Activated naive CD4-positive, alpha-beta T cell treated with anti-CD3 and anti-CD28 coated beads, Interleukin-2, amount 10 ng/mL, durations not matched to agents 7 days and 5 days (primary cell): ENCODE data around the gene FCER1G.

Experiments
- CTCF ChIA-PET: fragments of 350-600 bp; sonication (Branson Sonifier 250); formaldehyde crosslinking; loops from one replicate; lab custom pipeline; 2021; ENCODE audit warnings: antibody characterized with exemption; lab: Charles Lee
- DNase-seq: peaks from one replicate; pipeline ENCODE4 v3.0.0-alpha.2; 2020
- H3K27ac Mint-ChIP-seq: one replicate; pipeline ENCODE4 v1.8.0; 2021; ENCODE audit warnings: mild to moderate bottlenecking, moderate library complexity, mixed read lengths
- H3K27me3 Mint-ChIP-seq: one replicate; pipeline ENCODE4 v1.8.0; 2021; ENCODE audit warnings: mild to moderate bottlenecking, mixed read lengths
- H3K36me3 Mint-ChIP-seq: one replicate; pipeline ENCODE4 v1.8.0; 2021; ENCODE audit warnings: mixed read lengths
- H3K4me1 Mint-ChIP-seq: one replicate; pipeline ENCODE4 v1.8.0; 2021; ENCODE audit warnings: mixed read lengths
- H3K4me3 Mint-ChIP-seq: one replicate; pipeline ENCODE4 v1.8.0; 2021; ENCODE audit warnings: mild to moderate bottlenecking, moderate library complexity, mixed read lengths
- H3K9me3 Mint-ChIP-seq: one replicate; pipeline ENCODE4 v1.8.0; 2021; ENCODE audit warnings: mixed read lengths

FCER1G gene

GRCh38 chr1:161192476-161193465 lies 22.3 kb upstream of the FCER1G start:
- DNase-seq, result peak; percentile 78
- H3K9me3 Mint-ChIP-seq, result no peaks in the 10 kb centered on the region
- CTCF ChIA-PET, result interaction anchor here (0.5 to 4.6 kb wide), 22 partner anchors 10 to 608 kb away, joined by 3 to 53 read pairs (median 8); partner anchors contain the start of genes APOA2, DEDD, FCER1G and NDUFS2
- no peaks in the 10 kb centered on the region for H3K36me3 Mint-ChIP-seq
- no peak overlapping the region for H3K4me3 Mint-ChIP-seq
- H3K27ac Mint-ChIP-seq, result peak overlapping the region; percentile 86
- no peaks in the 10 kb centered on the region for H3K27me3 Mint-ChIP-seq
- H3K4me1 Mint-ChIP-seq, result peaks cover 62% of the 10 kb centered on the region

DNA sequence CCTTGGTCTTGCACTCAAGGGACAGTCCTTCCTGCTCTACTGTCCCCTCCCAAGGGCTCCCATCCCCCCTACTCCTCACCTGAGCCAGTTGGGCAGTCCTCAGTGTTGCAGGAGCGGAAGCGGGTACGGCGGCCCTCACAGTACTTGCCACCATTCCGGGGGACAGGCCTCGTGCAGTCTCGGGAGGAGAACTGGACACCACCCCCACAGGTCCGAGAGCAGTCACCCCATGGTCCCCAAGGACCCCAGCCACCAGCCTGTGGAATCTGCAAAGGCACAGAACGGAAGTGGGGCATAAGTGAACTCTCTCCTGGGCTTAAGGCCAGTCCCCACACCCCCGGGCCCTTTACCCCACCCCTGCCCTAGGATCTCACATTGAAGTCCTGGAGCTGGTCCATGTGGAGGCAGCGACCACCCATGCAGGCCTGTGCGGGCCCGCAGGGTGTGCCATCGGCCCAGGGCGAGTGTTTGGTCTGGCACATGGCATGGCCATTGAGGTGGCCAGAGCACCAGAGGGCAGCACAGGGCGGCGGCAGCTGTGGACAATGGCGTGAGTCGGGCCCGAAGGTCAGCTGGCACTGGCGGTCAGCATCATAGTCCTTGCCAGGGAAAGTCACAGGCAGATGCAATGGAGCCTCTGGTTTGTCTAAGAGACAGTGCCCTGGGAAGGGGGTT lies 21.4 kb upstream of the FCER1G start:
- no peaks in the 10 kb centered on the region for H3K27me3 Mint-ChIP-seq
- H3K4me3 Mint-ChIP-seq, result no peak overlapping the region
- CTCF ChIA-PET, result interaction anchor here (1.2 to 4.6 kb wide), 10 partner anchors 9 to 189 kb away, joined by 3 to 53 read pairs (median 9); partner anchors contain the start of genes NDUFS2, PPOX and TOMM40L
- H3K4me1 Mint-ChIP-seq, result peaks cover 58% of the 10 kb centered on the region
- H3K27ac Mint-ChIP-seq, result peak overlapping the region; percentile 49
- no peak for DNase-seq
- no peaks in the 10 kb centered on the region for H3K9me3 Mint-ChIP-seq
- no peaks in the 10 kb centered on the region for H3K36me3 Mint-ChIP-seq

- H3K4me1 Mint-ChIP-seq, result peaks cover 65% of the 10 kb centered on the region
- no peaks in the 10 kb centered on the region for H3K36me3 Mint-ChIP-seq
- H3K27ac Mint-ChIP-seq, result peak overlapping the region; percentile 85
- CTCF ChIA-PET, result interaction anchor here (1.2 to 4.6 kb wide), 5 partner anchors 7 to 187 kb away, joined by 3 to 53 read pairs (median 7); partner anchors contain the start of genes NDUFS2, PPOX and TOMM40L
- no peak overlapping the region for H3K4me3 Mint-ChIP-seq
- H3K9me3 Mint-ChIP-seq, result no peaks in the 10 kb centered on the region
- H3K27me3 Mint-ChIP-seq, result no peaks in the 10 kb centered on the region
- DNase-seq, result no peak
Observed at GRCh38 chr1:161195171-161195570, 19.9 kb upstream of the FCER1G start.

- Mint-ChIP-seq H3K27me3 (no peaks in the 10 kb centered on the region), H3K27ac (no peak overlapping the region), H3K4me3 (no peak overlapping the region), H3K9me3 (no peaks in the 10 kb centered on the region), H3K36me3 (no peaks in the 10 kb centered on the region), H3K4me1 (peaks cover 70% of the 10 kb centered on the region)
- CTCF ChIA-PET, result no interaction called here
- no peak for DNase-seq
Observed at GRCh38 chr1:161196111-161196510, 19.0 kb upstream of the FCER1G start.

- CTCF ChIA-PET, result interaction anchor here (1.4 kb wide), 1 partner anchor 11 kb away, joined by 5 read pairs; no protein-coding TSS in a partner anchor
- H3K36me3 Mint-ChIP-seq, result no peaks in the 10 kb centered on the region
- DNase-seq, result no peak
- H3K9me3 Mint-ChIP-seq, result no peaks in the 10 kb centered on the region
- H3K4me3 Mint-ChIP-seq, result no peak overlapping the region
- H3K27ac Mint-ChIP-seq, result peak overlapping the region; percentile 55
- peaks cover 70% of the 10 kb centered on the region for H3K4me1 Mint-ChIP-seq
- H3K27me3 Mint-ChIP-seq, result no peaks in the 10 kb centered on the region
Observed at GRCh38 chr1:161196521-161197451, 18.3 kb upstream of the FCER1G start.

DNA sequence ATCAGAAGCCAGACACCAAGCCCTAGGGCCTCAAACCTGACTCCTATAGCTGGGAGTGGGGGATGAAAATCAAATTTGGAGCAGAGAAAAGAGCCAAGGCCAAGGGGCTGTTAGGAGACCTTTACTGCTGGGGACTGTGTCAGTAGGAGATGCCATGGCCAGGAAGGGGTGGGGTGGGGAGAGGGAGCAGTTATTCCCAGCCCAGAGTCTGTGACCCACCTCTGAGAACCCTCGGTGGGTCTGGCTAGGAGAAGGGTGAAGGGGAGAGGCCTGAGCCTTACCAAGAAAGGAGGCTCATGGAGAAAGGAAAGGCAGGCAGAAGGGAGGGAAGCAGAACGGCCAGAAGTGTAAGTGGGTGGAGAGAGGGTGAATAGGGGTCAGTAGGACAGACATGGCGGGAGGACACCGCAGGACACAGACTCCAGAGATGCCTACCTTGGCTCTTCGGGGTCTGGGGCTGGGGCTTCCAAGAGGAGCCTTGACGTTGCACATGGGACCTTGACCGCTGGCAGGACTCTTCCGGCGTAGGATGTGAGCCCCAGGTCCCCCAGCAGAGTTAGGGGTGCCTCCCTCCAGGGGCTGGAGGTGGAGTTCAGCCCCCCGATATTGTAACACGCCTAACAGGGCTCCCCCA lies 17.4 kb upstream of the FCER1G start:
- Mint-ChIP-seq H3K4me1 (peaks cover 70% of the 10 kb centered on the region), H3K27ac (no peak overlapping the region), H3K4me3 (no peak overlapping the region), H3K36me3 (peaks cover 3% of the 10 kb centered on the region), H3K9me3 (no peaks in the 10 kb centered on the region), H3K27me3 (no peaks in the 10 kb centered on the region)
- DNase-seq, result no peak
- CTCF ChIA-PET, result interaction anchor here (1.4 kb wide), 1 partner anchor 12 kb away, joined by 5 read pairs; no protein-coding TSS in a partner anchor

- Mint-ChIP-seq H3K36me3 (peaks cover 7% of the 10 kb centered on the region), H3K27ac (no peak overlapping the region), H3K27me3 (no peaks in the 10 kb centered on the region), H3K4me1 (peaks cover 69% of the 10 kb centered on the region), H3K9me3 (no peaks in the 10 kb centered on the region), H3K4me3 (no peak overlapping the region)
- DNase-seq, result no peak
- CTCF ChIA-PET, result interaction anchor here (1.4 kb wide), 1 partner anchor 12 kb away, joined by 4 read pairs; no protein-coding TSS in a partner anchor
Observed at GRCh38 chr1:161198194-161198896, 16.8 kb upstream of the FCER1G start.

DNA sequence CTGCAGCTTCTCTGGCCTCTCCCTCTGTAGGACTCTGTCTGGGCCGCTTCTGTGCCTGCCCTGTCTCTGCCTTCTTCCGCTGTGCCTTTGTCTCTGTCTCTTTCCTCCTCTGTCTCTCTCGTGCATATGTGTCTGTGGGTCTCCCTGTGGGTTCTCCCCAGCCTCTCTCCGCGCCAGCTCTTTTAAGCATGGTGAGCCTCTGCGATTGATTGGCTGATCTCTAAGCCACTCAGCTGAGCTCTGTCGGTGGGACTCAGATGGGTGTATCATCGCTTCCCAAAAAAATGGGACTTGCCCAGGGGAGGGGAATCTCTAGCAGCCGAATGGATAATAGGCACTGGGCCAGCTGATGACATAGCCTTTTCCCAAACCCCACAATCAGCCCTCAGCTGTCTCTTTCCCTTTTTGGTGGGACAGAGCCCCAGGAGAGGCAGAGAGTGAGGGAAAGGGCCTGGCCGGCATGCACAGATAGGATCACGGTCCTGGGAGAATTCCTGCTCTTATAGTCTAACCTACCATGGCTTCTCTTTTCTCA lies 16.1 kb upstream of the FCER1G start, which contains the start of gene ADAMTS4:
ADAMTS4 (minus strand) TSS at position 158 of the 535 bp plus-strand sequence. CDS start 427 bp downstream, outside the sequence.
- Mint-ChIP-seq H3K36me3 (peaks cover 13% of the 10 kb centered on the region), H3K9me3 (no peaks in the 10 kb centered on the region), H3K4me3 (no peak within 1 kb of the TSS), H3K27ac (peak within 1 kb of the TSS; percentile 97), H3K27me3 (no peaks in the 10 kb centered on the region), H3K4me1 (peaks cover 74% of the 10 kb centered on the region)
- no peak for DNase-seq
- CTCF ChIA-PET, result interaction anchor here (1.4 kb wide), 1 partner anchor 12 kb away, joined by 4 read pairs; no protein-coding TSS in a partner anchor

DNA sequence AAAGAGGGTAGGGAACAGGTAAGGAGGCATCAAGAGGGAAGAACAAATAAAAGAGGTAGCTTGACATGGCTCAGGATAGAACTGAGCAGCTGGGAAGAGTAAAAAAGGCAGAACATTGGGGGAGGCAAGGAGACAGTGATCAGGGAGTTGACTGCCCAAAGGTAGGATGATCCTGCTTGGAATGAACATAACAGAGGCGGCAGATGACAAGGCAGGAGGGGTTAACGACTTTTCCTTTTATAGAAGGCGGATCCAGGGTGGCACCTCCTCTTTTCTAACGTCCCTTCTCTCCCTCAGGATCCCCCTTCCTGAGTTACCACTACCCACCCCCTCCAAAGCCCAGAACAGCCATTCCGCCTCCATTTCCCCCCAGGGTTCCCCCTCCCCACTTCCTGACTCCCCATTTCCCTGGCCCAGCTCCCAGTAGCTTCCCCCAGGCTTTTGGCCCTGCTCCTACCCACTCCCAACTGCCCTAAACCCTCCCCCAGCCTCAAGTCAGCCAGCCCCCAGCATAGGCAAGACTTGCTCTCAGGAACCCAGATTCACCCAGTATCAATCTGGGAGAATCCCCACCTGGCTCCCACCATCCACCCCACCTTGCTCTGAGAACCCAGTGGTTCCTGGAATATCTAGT lies 15.5 kb upstream of the FCER1G start:
- CTCF ChIA-PET, result interaction anchor here (1.4 kb wide), 1 partner anchor 13 kb away, joined by 4 read pairs; no protein-coding TSS in a partner anchor

DNA sequence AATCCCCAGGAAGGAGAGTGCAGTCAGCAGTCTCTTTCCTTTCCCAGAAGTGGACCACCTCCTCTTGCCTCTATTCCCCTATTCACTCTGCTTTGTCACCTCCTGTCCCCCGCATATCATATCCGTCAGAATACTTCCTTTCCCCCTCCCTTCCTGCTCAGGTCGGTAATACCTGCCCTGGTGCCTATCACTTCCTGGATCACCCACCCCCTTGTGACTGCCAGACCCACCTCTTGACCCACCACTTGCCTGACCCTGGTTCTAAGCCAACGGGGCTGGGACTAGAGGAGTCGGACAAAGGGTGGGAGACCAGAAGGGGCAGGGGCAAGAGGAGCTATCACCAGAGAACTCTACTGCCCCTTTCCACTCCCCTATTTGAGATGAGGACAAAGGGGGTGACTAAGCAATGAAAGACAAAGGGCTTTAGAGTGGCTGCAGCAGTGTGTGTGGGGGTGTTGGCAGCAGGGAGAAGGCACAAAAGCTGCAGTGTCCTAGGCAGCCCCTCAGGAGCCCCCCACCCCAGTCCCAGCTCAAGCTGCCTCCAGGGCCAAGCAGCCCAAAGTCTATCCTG lies 14.6 kb upstream of the FCER1G start:
- Mint-ChIP-seq H3K4me3 (peak overlapping the region; percentile 39), H3K27me3 (no peaks in the 10 kb centered on the region)

More for the DNA sequence above, 15.5 kb upstream of the FCER1G start:
- H3K4me3 Mint-ChIP-seq, result no peak overlapping the region
- peak overlapping the region; percentile 97 for H3K27ac Mint-ChIP-seq
- no peaks in the 10 kb centered on the region for H3K9me3 Mint-ChIP-seq
- no peak for DNase-seq
- H3K4me1 Mint-ChIP-seq, result peaks cover 80% of the 10 kb centered on the region
- peaks cover 19% of the 10 kb centered on the region for H3K36me3 Mint-ChIP-seq
- H3K27me3 Mint-ChIP-seq, result no peaks in the 10 kb centered on the region

More for the DNA sequence above, 14.6 kb upstream of the FCER1G start:
- DNase-seq, result peak; percentile 36
- H3K9me3 Mint-ChIP-seq, result no peaks in the 10 kb centered on the region
- peaks cover 27% of the 10 kb centered on the region for H3K36me3 Mint-ChIP-seq
- H3K4me1 Mint-ChIP-seq, result peaks cover 78% of the 10 kb centered on the region
- peak overlapping the region; percentile 97 for H3K27ac Mint-ChIP-seq
- CTCF ChIA-PET, result interaction anchor here (0.6 to 7.6 kb wide), 6 partner anchors 8 to 182 kb away, joined by 3 to 42 read pairs (median 18); partner anchors contain the start of genes PPOX and TOMM40L
